GM12874 (cell line): ENCODE data around the gene ADAT3.
A peak's percentile ranks its signal among the peaks of the same experiment; 100 is the strongest.

ENCODE experiments used
- CTCF ChIP-seq: IDR thresholded peaks from 2 replicates; pipeline ENCODE4 v1.5.1; 2011; ENCODE audit warnings: low read depth, mild to moderate bottlenecking, control low read depth, low read length, moderate library complexity; ENCODE audit not compliant: insufficient read depth

The ADAT3 gene

DNA sequence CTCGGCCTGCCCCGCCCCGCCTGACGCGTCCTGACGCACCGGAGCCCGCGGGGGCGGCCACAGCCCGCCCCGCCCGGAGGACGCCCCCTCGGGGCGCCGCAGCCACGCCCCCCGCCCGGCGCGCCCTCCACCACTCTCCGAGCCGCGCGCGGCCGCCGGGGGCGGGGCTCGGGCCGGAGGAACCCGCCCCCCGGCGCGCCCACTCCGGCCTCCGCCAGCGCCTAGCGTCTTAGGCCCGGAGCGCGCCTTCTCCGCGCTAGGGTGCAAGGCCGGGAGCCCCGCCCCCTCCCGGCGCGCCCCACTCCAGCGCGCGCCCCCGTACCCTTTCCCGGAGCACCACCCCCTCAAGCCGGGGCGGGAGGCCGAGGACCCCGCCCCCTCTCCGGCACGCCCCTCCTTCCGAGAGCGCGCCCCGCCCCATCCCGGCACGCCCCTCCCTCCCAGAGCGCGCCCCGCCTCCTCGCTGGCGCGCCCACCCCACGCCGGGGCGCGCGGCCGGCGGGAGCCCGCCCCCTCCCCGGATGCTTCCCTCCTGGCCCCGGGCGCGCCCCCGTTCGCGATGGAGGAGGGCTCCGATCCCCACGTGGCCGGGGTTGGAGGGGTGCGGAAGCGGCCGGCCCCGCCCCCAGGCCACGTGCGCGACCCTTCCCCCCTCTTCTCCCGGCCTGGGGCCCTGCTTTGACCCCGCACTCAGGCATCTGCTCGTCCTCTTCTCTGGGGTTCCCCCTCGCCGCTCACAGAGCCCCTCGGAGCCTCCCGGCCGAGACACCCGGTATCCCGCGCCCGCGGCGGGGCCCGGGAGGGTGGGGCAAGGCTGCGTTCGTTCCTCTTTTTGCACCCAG is 41.3 kb upstream of the ADAT3 start:
- no peak for TF ChIP-seq CTCF

GRCh38 chr19:1864480-1865171 is 40.6 kb upstream of the ADAT3 start:
- TF ChIP-seq CTCF, result peak; percentile 92

GRCh38 chr19:1865172-1866010 is 39.8 kb upstream of the ADAT3 start:
- TF ChIP-seq CTCF, result no peak

- no peak for TF ChIP-seq CTCF
Observed at GRCh38 chr19:1866693-1867348, 38.4 kb upstream of the ADAT3 start.

GRCh38 chr19:1867349-1867724 is 37.9 kb upstream of the ADAT3 start:
- TF ChIP-seq CTCF, result no peak

DNA sequence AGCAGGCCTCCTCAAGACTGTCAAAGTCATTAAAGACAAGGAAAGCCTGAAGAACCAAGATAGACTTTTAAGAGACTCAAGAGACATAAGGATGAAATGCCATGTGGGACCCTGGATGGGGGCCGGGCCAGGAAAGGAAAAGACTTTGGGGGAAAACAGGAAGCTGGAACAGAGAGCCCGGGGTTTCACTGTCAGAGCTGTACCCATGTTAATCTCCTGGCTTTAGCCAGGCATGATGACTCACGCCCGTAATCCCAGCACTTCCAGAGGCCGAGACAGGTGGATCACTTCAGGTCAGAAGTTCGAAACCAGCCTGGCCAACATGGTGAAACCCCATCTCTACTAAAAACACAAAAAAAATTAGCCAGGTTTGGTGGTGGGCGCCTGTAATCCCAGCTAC is 36.2 kb upstream of the ADAT3 start:
- TF ChIP-seq CTCF, result no peak
